GM10266 (cell line): Measurements from ENCODE around the gene CHCHD6.

ENCODE experiments used
- DNase-seq: peaks from one replicate; pipeline ENCODE4 v3.0.0; 2012; ENCODE audit errors: extremely low spot score
- CTCF ChIP-seq: IDR thresholded peaks from 2 replicates; pipeline ENCODE4 v1.5.1; 2012; ENCODE audit warnings: mild to moderate bottlenecking, low read depth; ENCODE audit not compliant: control insufficient read depth, insufficient read depth; ENCODE audit errors: missing control alignments

CHCHD6 gene

GRCh38 chr3:126967386-126967785 lies 263.3 kb downstream of the CHCHD6 start:
- no peak for TF ChIP-seq CTCF
- DNase-seq, result no peak

GRCh38 chr3:126968391-126969390 lies 264.7 kb downstream of the CHCHD6 start:
- DNase-seq, result no peak
- no peak for TF ChIP-seq CTCF

- DNase-seq, result no peak
- TF ChIP-seq CTCF, result no peak
Measured at GRCh38 chr3:126969586-126969985, 265.5 kb downstream of the CHCHD6 start.

- DNase-seq, result no peak
- no peak for TF ChIP-seq CTCF
Measured at GRCh38 chr3:126970101-126970500, 266.1 kb downstream of the CHCHD6 start.

- no peak for DNase-seq
- no peak for TF ChIP-seq CTCF
Measured at GRCh38 chr3:126970921-126971320, 266.9 kb downstream of the CHCHD6 start.

- no peak for TF ChIP-seq CTCF
Measured at GRCh38 chr3:126971891-126972351, 267.9 kb downstream of the CHCHD6 start.

GRCh38 chr3:126972866-126973265 lies 268.8 kb downstream of the CHCHD6 start:
- no peak for DNase-seq
- no peak for TF ChIP-seq CTCF

More at GRCh38 chr3:126971891-126972351, 267.9 kb downstream of the CHCHD6 start:
- no peak for DNase-seq
